ENCODE results near the gene PNPLA2. TPM values are rescaled to one million over a fixed set of nuclear protein-coding genes. Genes with fewer than 3 reads are reported as not detected.
A peak's percentile ranks its signal among the peaks of the same experiment; 100 is the strongest.

Gene PNPLA2
- total RNA-seq, 1 experiment from 2014 or later = 40.2 TPM

DNA sequence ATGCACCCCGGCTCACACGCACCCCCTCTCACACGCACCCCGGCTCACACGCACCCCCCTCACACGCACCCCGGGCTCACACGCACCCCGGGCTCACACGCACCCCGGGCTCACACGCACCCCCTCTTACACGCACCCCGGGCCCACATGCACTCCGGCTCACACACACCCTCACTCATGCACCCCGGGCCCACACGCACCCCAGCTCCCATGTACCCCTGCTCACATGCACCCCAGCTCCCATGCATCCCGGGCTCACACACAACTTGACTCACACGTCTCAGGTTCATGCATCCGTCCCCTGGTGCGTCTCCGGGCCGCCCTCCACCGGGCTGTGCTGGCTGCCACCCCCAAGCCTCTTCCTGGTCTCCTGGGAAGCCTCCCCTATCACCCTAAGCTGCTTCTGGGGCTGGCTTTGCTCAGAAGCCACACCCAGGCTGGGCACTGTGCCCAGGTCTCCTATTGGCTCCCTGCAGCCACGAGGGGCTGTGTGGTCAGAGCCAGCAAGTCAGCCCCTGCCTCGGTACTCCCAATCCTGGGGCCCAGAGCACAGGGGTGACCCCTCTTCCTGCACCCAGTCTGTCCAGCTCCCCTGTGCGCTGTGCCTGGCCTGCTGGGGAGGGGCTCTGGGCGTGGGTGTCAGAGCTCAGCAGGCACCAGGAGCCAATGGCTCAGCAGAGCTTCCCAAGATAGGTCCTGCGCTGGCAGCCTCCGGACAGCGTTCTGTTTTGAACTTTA is 40.8 kb downstream of the PNPLA2 start:
- ChIA-PET POLR2A (ENCODE audit: unreplicated experiment) (interaction anchor here (0.6 kb wide), 1 partner anchor 188 kb away, joined by 12 read pairs; no protein-coding TSS in a partner anchor), CTCF (no interaction called here)
- Histone ChIP-seq H4K20me1 (ENCODE audit: low read length) (no peaks in the 10 kb centered on the region), H3K4me3 (ENCODE audit: low read length) (no peak overlapping the region), H3K4me2 (ENCODE audit: low read length) (no peak overlapping the region), H3K9ac (ENCODE audit: low read length) (no peak overlapping the region), H3K9me2 (replicated peaks; ENCODE audit: low read length) (no peaks in the 10 kb centered on the region), H2AFZ (ENCODE audit: low read length) (no peak overlapping the region), H3K36me3 (ENCODE audit: low read depth, low read length) (no peaks in the 10 kb centered on the region), H3F3A (ENCODE audit: low read length, unreplicated experiment) (no peaks in the 10 kb centered on the region), H3K27me3 (ENCODE audit: low read length) (no peaks in the 10 kb centered on the region), H3K9me3 (ENCODE audit: low read length) (no peaks in the 10 kb centered on the region), H3K27ac (ENCODE audit: low read length) (no peak overlapping the region), H3K4me1 (ENCODE audit: insufficient read depth, low read length) (no peaks in the 10 kb centered on the region), H3K79me2 (ENCODE audit: low read length) (no peaks in the 10 kb centered on the region)
- no TSS peak for BruUV-seq (replicated peaks)
- TF ChIP-seq EZH2phosphoT487 (IDR thresholded peaks at IDR 0.05; ENCODE audit: borderline replicate concordance, low read length) (no peak), EZH2 (IDR thresholded peaks at IDR 0.05; ENCODE audit: low read length, unreplicated experiment) (no peak)
- TF ChIP-seq, protein P1, sequence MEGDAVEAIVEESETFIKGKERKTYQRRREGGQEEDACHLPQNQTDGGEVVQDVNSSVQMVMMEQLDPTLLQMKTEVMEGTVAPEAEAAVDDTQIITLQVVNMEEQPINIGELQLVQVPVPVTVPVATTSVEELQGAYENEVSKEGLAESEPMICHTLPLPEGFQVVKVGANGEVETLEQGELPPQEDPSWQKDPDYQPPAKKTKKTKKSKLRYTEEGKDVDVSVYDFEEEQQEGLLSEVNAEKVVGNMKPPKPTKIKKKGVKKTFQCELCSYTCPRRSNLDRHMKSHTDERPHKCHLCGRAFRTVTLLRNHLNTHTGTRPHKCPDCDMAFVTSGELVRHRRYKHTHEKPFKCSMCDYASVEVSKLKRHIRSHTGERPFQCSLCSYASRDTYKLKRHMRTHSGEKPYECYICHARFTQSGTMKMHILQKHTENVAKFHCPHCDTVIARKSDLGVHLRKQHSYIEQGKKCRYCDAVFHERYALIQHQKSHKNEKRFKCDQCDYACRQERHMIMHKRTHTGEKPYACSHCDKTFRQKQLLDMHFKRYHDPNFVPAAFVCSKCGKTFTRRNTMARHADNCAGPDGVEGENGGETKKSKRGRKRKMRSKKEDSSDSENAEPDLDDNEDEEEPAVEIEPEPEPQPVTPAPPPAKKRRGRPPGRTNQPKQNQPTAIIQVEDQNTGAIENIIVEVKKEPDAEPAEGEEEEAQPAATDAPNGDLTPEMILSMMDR (conservative IDR thresholded peaks at IDR 0.05; ENCODE audit: low read depth, low read length) = no peak
- intact Hi-C loops (cut with micrococcal nuclease) = no loop called here
- peak; percentile 21 for ATAC-seq
- peak; percentile 26 for DNase-seq

DNA sequence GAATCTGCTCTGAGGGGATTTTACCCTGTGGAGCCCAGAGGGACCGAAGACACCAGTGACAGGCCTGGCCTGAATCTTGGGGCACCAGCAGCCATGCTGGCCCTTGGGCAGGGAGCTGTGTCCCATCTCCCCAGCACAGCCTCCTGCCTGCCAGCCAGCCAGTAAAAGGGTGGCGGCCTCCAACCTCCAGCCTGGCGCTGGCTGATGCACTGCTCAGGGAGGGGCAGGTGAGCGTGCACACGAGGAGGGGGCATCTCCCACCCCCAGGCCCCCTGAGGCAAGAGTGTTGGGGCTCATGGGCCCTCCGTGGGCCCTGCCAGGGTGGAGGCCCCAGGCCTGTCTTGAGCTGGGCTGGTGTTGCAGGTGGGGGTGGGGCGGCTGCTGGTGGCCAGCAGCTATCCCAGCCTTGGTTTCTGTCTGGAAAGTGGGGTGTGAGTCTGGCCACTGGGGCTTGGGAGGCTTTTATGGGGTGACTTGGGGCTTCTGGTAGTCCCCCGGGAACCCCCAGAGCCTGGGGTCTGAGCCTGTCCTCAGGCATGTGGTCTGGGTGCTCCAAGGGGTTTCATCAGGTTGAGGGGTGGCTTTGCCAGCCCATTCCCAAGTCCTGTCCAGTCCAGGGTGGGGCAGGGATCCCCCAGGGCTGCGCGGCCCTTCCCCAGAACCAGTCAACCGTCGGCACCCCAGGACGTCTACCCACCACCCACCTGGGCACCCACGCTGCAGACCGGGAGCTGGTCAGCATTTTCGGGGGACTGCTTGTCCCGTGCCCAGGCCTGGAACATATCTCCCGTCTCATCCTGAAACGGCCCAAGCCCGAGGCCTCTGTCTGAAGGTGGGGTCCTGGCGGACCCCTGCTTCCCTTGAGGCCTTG is 41.8 kb downstream of the PNPLA2 start:
- H3K4me3 ChIP-seq (ENCODE audit: low read length) = no peak overlapping the region
- intact Hi-C loops (cut with micrococcal nuclease) = no loop called here
- no peaks in the 10 kb centered on the region for H4K20me1 ChIP-seq (ENCODE audit: low read length)
- H3K27ac ChIP-seq (ENCODE audit: low read length) = no peak overlapping the region
- H3K36me3 ChIP-seq (ENCODE audit: low read depth, low read length) = no peaks in the 10 kb centered on the region
- no peak overlapping the region for H3K9ac ChIP-seq (ENCODE audit: low read length)
- H3K9me2 ChIP-seq (replicated peaks; ENCODE audit: low read length) = no peaks in the 10 kb centered on the region
- no peak overlapping the region for H2AFZ ChIP-seq (ENCODE audit: low read length)
- no peak overlapping the region for H3K4me2 ChIP-seq (ENCODE audit: low read length)
- H3K27me3 ChIP-seq (ENCODE audit: low read length) = no peaks in the 10 kb centered on the region
- ChIA-PET POLR2A (ENCODE audit: unreplicated experiment) (no interaction called here), CTCF (no interaction called here)
- H3K79me2 ChIP-seq (ENCODE audit: low read length) = no peaks in the 10 kb centered on the region
- no TSS peak for BruUV-seq (replicated peaks)
- H3F3A ChIP-seq (ENCODE audit: low read length, unreplicated experiment) = no peaks in the 10 kb centered on the region
- H3K9me3 ChIP-seq (ENCODE audit: low read length) = no peaks in the 10 kb centered on the region
- DNase-seq (no peak), ATAC-seq (no peak)
- TF ChIP-seq EZH2 (IDR thresholded peaks at IDR 0.05; ENCODE audit: low read length, unreplicated experiment) (no peak), EZH2phosphoT487 (IDR thresholded peaks at IDR 0.05; ENCODE audit: borderline replicate concordance, low read length) (no peak)
- TF ChIP-seq, protein P1 (conservative IDR thresholded peaks at IDR 0.05; ENCODE audit: low read depth, low read length) = no peak
- H3K4me1 ChIP-seq (ENCODE audit: insufficient read depth, low read length) = no peaks in the 10 kb centered on the region

Data from PC-3 (cell line).